Lower leg skin (tissue), 3 donors: ENCODE data around the gene RAVER2.
"Not testable (repeated sequence)": the region's sequence is repeated elsewhere in the genome, so short reads cannot be mapped to it uniquely, and the experiment has no call there.

ENCODE experiments used
- POLR2A ChIP-seq, 2 donors: fragments of 450-650 bp; IDR thresholded peaks; one replicate each; pipeline ENCODE4 v1.6.1; 2016 to 2017; ENCODE audit warnings: antibody characterized with exemption in 2 of 2, mild to moderate bottlenecking in 1 of 2, moderate library complexity in 1 of 2
- TF ChIP-seq, protein P1 (sequence below), 3 donors: fragments of 450-650 bp; IDR thresholded peaks; one replicate each; pipeline ENCODE4 v1.5.1; 2016; ENCODE audit warnings: antibody characterized with exemption in 3 of 3, mild to moderate bottlenecking in 3 of 3, moderate library complexity in 2 of 3

DNA sequence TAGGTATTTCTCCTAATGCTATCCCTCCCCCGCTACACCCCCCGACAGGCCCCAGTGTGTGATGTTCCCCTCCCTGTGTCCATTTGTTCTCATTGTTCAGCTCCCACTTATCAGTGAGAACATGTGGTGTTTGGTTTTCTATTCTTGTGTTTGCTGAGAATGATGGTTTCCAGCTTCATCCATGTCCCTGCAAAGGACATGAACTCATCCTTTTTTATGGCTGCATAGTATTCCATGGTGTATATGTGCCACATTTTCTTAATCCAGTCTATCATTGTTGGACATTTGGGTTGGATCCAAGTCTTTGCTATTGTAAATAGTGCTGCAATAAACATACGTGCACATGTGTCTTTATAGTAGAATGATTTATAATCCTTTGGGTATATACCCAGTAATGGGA is 28.4 kb downstream of the RAVER2 start:
- not testable (repeated sequence) for TF ChIP-seq POLR2A (IDR thresholded peaks at IDR 0.05)
- TF ChIP-seq, protein P1, sequence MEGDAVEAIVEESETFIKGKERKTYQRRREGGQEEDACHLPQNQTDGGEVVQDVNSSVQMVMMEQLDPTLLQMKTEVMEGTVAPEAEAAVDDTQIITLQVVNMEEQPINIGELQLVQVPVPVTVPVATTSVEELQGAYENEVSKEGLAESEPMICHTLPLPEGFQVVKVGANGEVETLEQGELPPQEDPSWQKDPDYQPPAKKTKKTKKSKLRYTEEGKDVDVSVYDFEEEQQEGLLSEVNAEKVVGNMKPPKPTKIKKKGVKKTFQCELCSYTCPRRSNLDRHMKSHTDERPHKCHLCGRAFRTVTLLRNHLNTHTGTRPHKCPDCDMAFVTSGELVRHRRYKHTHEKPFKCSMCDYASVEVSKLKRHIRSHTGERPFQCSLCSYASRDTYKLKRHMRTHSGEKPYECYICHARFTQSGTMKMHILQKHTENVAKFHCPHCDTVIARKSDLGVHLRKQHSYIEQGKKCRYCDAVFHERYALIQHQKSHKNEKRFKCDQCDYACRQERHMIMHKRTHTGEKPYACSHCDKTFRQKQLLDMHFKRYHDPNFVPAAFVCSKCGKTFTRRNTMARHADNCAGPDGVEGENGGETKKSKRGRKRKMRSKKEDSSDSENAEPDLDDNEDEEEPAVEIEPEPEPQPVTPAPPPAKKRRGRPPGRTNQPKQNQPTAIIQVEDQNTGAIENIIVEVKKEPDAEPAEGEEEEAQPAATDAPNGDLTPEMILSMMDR (IDR thresholded peaks at IDR 0.05): not testable (repeated sequence)
